Epithelial cell of prostate (primary cell): ENCODE data around the gene MAPK13.
A peak's percentile ranks its signal among the peaks of the same experiment; 100 is the strongest.

ENCODE experiments used
- DNase-seq: peaks from one replicate; pipeline ENCODE4 v3.0.0-alpha.2; 2011; ENCODE audit warnings: low read depth, low spot score
- H3K27ac ChIP-seq: fragments of 450-650 bp; 2 replicates; pipeline ENCODE4 v1.5.1; 2017; ENCODE audit warnings: mild to moderate bottlenecking

The MAPK13 gene

GRCh38 chr6:36142971-36143838 lies 12.9 kb downstream of the MAPK13 start:
- no peak overlapping the region for H3K27ac ChIP-seq
- DNase-seq: no peak

- no peak overlapping the region for H3K27ac ChIP-seq
- DNase-seq: no peak
These were observed 15.2 kb downstream of the MAPK13 start for GRCh38 chr6:36145495-36145894.

GRCh38 chr6:36147294-36147693 lies 17.0 kb downstream of the MAPK13 start:
- no peak for DNase-seq
- H3K27ac ChIP-seq: no peak overlapping the region

GRCh38 chr6:36149476-36149875 lies 19.2 kb downstream of the MAPK13 start:
- H3K27ac ChIP-seq: no peak overlapping the region
- no peak for DNase-seq

- DNase-seq: no peak
These were observed 20.0 kb downstream of the MAPK13 start for GRCh38 chr6:36150283-36150682.

GRCh38 chr6:36154286-36154685 lies 24.0 kb downstream of the MAPK13 start:
- peak; percentile 61 for DNase-seq

More at GRCh38 chr6:36150283-36150682, 20.0 kb downstream of the MAPK13 start:
- H3K27ac ChIP-seq: no peak overlapping the region

GRCh38 chr6:36155662-36156061 lies 25.3 kb downstream of the MAPK13 start:
- no peak overlapping the region for H3K27ac ChIP-seq

More at GRCh38 chr6:36154286-36154685, 24.0 kb downstream of the MAPK13 start:
- no peak overlapping the region for H3K27ac ChIP-seq

GRCh38 chr6:36160147-36160760 lies 29.9 kb downstream of the MAPK13 start:
- DNase-seq: no peak
- no peak overlapping the region for H3K27ac ChIP-seq

More at GRCh38 chr6:36155662-36156061, 25.3 kb downstream of the MAPK13 start:
- no peak for DNase-seq

GRCh38 chr6:36169023-36170007 lies 39.0 kb downstream of the MAPK13 start:
- no peak for DNase-seq
- no peak overlapping the region for H3K27ac ChIP-seq

- H3K27ac ChIP-seq: no peak overlapping the region
- no peak for DNase-seq
These were observed 40.4 kb downstream of the MAPK13 start for GRCh38 chr6:36170704-36171103.

- H3K27ac ChIP-seq: no peak overlapping the region
- no peak for DNase-seq
These were observed 41.3 kb downstream of the MAPK13 start for GRCh38 chr6:36171573-36171972.

GRCh38 chr6:36177166-36177565 lies 46.9 kb downstream of the MAPK13 start:
- no peak for DNase-seq

GRCh38 chr6:36178544-36178943 lies 48.2 kb downstream of the MAPK13 start:
- DNase-seq: no peak
- no peak overlapping the region for H3K27ac ChIP-seq

More at GRCh38 chr6:36177166-36177565, 46.9 kb downstream of the MAPK13 start:
- H3K27ac ChIP-seq: no peak overlapping the region

- H3K27ac ChIP-seq: no peak overlapping the region
- DNase-seq: no peak
These were observed 49.8 kb downstream of the MAPK13 start for GRCh38 chr6:36180126-36180525.

GRCh38 chr6:36184311-36184710 lies 54.0 kb downstream of the MAPK13 start:
- DNase-seq: no peak
- no peak overlapping the region for H3K27ac ChIP-seq

GRCh38 chr6:36186199-36186598 lies 55.9 kb downstream of the MAPK13 start:
- no peak overlapping the region for H3K27ac ChIP-seq
- DNase-seq: no peak

GRCh38 chr6:36187446-36187845 lies 57.1 kb downstream of the MAPK13 start:
- H3K27ac ChIP-seq: no peak overlapping the region
- DNase-seq: no peak
